OCI-LY3 (cell line): ENCODE data around the gene RRAD.

ENCODE experiments used
- H2AFZ ChIP-seq: fragments of 200-600, 300-600 bp; shearing (Covaris generic); 2 replicates; pipeline ENCODE4 v1.6.0; 2014; ENCODE audit warnings: antibody characterized with exemption, low read depth, low read length
- H3K27ac ChIP-seq: fragments of 200-600, 300-600 bp; sonication (generic); 2 replicates; pipeline ENCODE4 v1.5.1; 2014; ENCODE audit warnings: mild to moderate bottlenecking, low read length, moderate library complexity, mixed read lengths
- H3K27me3 ChIP-seq: fragments of 200-600, 300-600 bp; sonication (generic); 2 replicates; pipeline ENCODE4 v1.6.1; 2014; ENCODE audit warnings: low read depth, low read length, mixed read lengths
- H3K36me3 ChIP-seq: fragments of 200-600, 300-600 bp; sonication (generic); replicated peaks from 2 replicates; pipeline ENCODE3; 2014; ENCODE audit warnings: low read depth, low read length, mixed read lengths
- H3K4me1 ChIP-seq: fragments of 300-600, 200-600 bp; sonication (generic); 2 replicates; pipeline ENCODE4 v1.6.1; 2014; ENCODE audit warnings: low read length, mixed read lengths
- H3K4me2 ChIP-seq: fragments of 200-600, 300-600 bp; sonication (generic); 2 replicates; pipeline ENCODE4 v1.6.1; 2014; ENCODE audit warnings: low read length, mixed read lengths
- H3K4me3 ChIP-seq: fragments of 300-600, 200-600 bp; sonication (generic); 2 replicates; pipeline ENCODE4 v1.5.1; 2014; ENCODE audit warnings: antibody characterized with exemption, mild to moderate bottlenecking, low read length, moderate library complexity
- H3K79me2 ChIP-seq: fragments of 300-600, 200-600 bp; shearing (Covaris generic); 2 replicates; pipeline ENCODE4 v1.6.1; 2014; ENCODE audit warnings: mild to moderate bottlenecking, low read length, mixed read lengths
- H3K9ac ChIP-seq: fragments of 300-600, 200-600 bp; shearing (Covaris generic); 2 replicates; pipeline ENCODE4 v1.6.0; 2014; ENCODE audit warnings: mild to moderate bottlenecking, low read length, moderate library complexity
- H3K9me3 ChIP-seq: fragments of 200-600, 300-600 bp; shearing (Covaris generic); 2 replicates; pipeline ENCODE4 v1.6.1; 2014; ENCODE audit warnings: low read length, mixed read lengths; ENCODE audit not compliant: insufficient read depth
- H4K20me1 ChIP-seq: fragments of 200-600, 300-600 bp; sonication (generic); 2 replicates; pipeline ENCODE4 v1.6.1; 2016; ENCODE audit warnings: low read length, mixed read lengths; ENCODE audit not compliant: insufficient read depth
- CTCF ChIP-seq: fragments of 200-600, 300-600 bp; sonication (generic); IDR thresholded peaks from 2 replicates; pipeline ENCODE4 v1.5.1; 2014; ENCODE audit warnings: antibody characterized with exemption, low read length, low read depth
- EZH2phosphoT487 ChIP-seq: fragments of 200-600 bp; shearing (Covaris generic); IDR thresholded peaks from 2 replicates; pipeline ENCODE4 v1.6.1; 2018; ENCODE audit warnings: antibody characterized with exemption, mixed run types, low read depth

RRAD gene

GRCh38 chr16:66970775-66971720, 45.7 kb upstream of the RRAD start:
- Histone ChIP-seq H3K4me3 (no peak overlapping the region), H3K36me3 (peaks cover 7% of the 10 kb centered on the region), H3K9ac (no peak overlapping the region), H3K4me2 (no peak overlapping the region), H3K27me3 (no peaks in the 10 kb centered on the region), H3K9me3 (no peaks in the 10 kb centered on the region), H3K79me2 (no peaks in the 10 kb centered on the region), H4K20me1 (no peaks in the 10 kb centered on the region), H3K4me1 (no peaks in the 10 kb centered on the region), H2AFZ (no peak overlapping the region), H3K27ac (no peak overlapping the region)
- TF ChIP-seq EZH2phosphoT487 (no peak), CTCF (no peak)

- Histone ChIP-seq H2AFZ (no peak overlapping the region), H3K27ac (no peak overlapping the region), H3K4me1 (no peaks in the 10 kb centered on the region), H3K4me2 (no peak overlapping the region), H3K36me3 (peaks cover 12% of the 10 kb centered on the region), H3K4me3 (no peak overlapping the region), H4K20me1 (no peaks in the 10 kb centered on the region), H3K9me3 (no peaks in the 10 kb centered on the region), H3K9ac (no peak overlapping the region), H3K79me2 (no peaks in the 10 kb centered on the region), H3K27me3 (no peaks in the 10 kb centered on the region)
- TF ChIP-seq EZH2phosphoT487, result no peak
- no peak for TF ChIP-seq CTCF
Observed at GRCh38 chr16:66968847-66969246, 43.5 kb upstream of the RRAD start.

- peaks cover 17% of the 10 kb centered on the region for H3K79me2 ChIP-seq
- H3K9ac ChIP-seq, result no peak overlapping the region
- no peak overlapping the region for H3K4me2 ChIP-seq
- H3K27ac ChIP-seq, result no peak overlapping the region
- no peaks in the 10 kb centered on the region for H4K20me1 ChIP-seq
- H3K36me3 ChIP-seq, result peaks cover 23% of the 10 kb centered on the region
- peaks cover 11% of the 10 kb centered on the region for H3K4me1 ChIP-seq
- no peak overlapping the region for H2AFZ ChIP-seq
- no peaks in the 10 kb centered on the region for H3K27me3 ChIP-seq
- TF ChIP-seq CTCF, result no peak
- no peak for TF ChIP-seq EZH2phosphoT487
- H3K9me3 ChIP-seq, result no peaks in the 10 kb centered on the region
- H3K4me3 ChIP-seq, result no peak overlapping the region
Observed at GRCh38 chr16:66964049-66964448, 38.7 kb upstream of the RRAD start.

- peak overlapping the region; percentile 67; the same call in 1 of the 2 replicates for H2AFZ ChIP-seq
- H4K20me1 ChIP-seq, result no peaks in the 10 kb centered on the region
- no peaks in the 10 kb centered on the region for H3K27me3 ChIP-seq
- no peaks in the 10 kb centered on the region for H3K9me3 ChIP-seq
- peak overlapping the region; percentile 85 for H3K9ac ChIP-seq
- H3K79me2 ChIP-seq, result peaks cover 17% of the 10 kb centered on the region
- TF ChIP-seq EZH2phosphoT487 (no peak), CTCF (no peak)
- H3K4me2 ChIP-seq, result peak overlapping the region; percentile 93
- H3K4me1 ChIP-seq, result peaks cover 27% of the 10 kb centered on the region
- peaks cover 19% of the 10 kb centered on the region for H3K36me3 ChIP-seq
- H3K27ac ChIP-seq, result peak overlapping the region; percentile 77
- peak overlapping the region; percentile 89 for H3K4me3 ChIP-seq
Observed at GRCh38 chr16:66961914-66962313, 36.6 kb upstream of the RRAD start.
